Amniotic stem cell (primary cell): ENCODE data around the gene RMRP.
"Not testable (repeated sequence)": the region's sequence is repeated elsewhere in the genome, so short reads cannot be mapped to it uniquely, and the experiment has no call there.

Source experiments
- DNase-seq: peaks from one replicate; lab custom pipeline; 2025; lab: John Stamatoyannopoulos, UW

The RMRP gene

GRCh38 chr9:35641478-35641877 lies 16.3 kb downstream of the RMRP start:
- DNase-seq: not testable (repeated sequence)

- DNase-seq: not testable (repeated sequence)
Observed at GRCh38 chr9:35640431-35640830, 17.4 kb downstream of the RMRP start.

- DNase-seq: no peak
Observed at GRCh38 chr9:35639631-35640030, 18.2 kb downstream of the RMRP start.

GRCh38 chr9:35639225-35639624 lies 18.6 kb downstream of the RMRP start:
- not testable (repeated sequence) for DNase-seq

- DNase-seq: not testable (repeated sequence)
Observed at GRCh38 chr9:35638751-35639150, 19.1 kb downstream of the RMRP start.

- DNase-seq: not testable (repeated sequence)
Observed at GRCh38 chr9:35637427-35637955, 20.3 kb downstream of the RMRP start.

- DNase-seq: not testable (repeated sequence)
Observed at GRCh38 chr9:35636877-35637246, 21.0 kb downstream of the RMRP start.

- no peak for DNase-seq
Observed at GRCh38 chr9:35636135-35636876, 21.5 kb downstream of the RMRP start.

GRCh38 chr9:35635730-35636129 lies 22.1 kb downstream of the RMRP start:
- DNase-seq: no peak

GRCh38 chr9:35629597-35629996 lies 28.2 kb downstream of the RMRP start:
- no peak for DNase-seq

GRCh38 chr9:35628389-35628991 lies 29.3 kb downstream of the RMRP start:
- DNase-seq: no peak

GRCh38 chr9:35627575-35627974 lies 30.2 kb downstream of the RMRP start:
- no peak for DNase-seq

GRCh38 chr9:35619800-35620158 lies 38.0 kb downstream of the RMRP start:
- DNase-seq: no peak

- DNase-seq: no peak
Observed at GRCh38 chr9:35618854-35619799, 38.7 kb downstream of the RMRP start.

GRCh38 chr9:35618325-35618727 lies 39.5 kb downstream of the RMRP start, which contains the start of gene CD72:
Gene CD72, minus strand, starts transcription at chr9:35618413. Its CDS starts 110 bp downstream, at chr9:35618303.
- DNase-seq: no peak

GRCh38 chr9:35617548-35617947 lies 40.3 kb downstream of the RMRP start:
- no peak for DNase-seq

- no peak for DNase-seq
Observed at GRCh38 chr9:35616681-35617459, 40.9 kb downstream of the RMRP start.

- no peak for DNase-seq
Observed at GRCh38 chr9:35615981-35616680, 41.7 kb downstream of the RMRP start.

GRCh38 chr9:35612843-35613242 lies 45.0 kb downstream of the RMRP start:
- no peak for DNase-seq

GRCh38 chr9:35612066-35612465 lies 45.8 kb downstream of the RMRP start:
- not testable (repeated sequence) for DNase-seq
